Heart left ventricle (tissue), 13 donors: ENCODE results near the gene OSER1.

ENCODE experiments used
- CTCF ChIP-seq, 12 donors: fragments of 200-600 bp; sonication (generic) in 4 of 12; IDR thresholded peaks; one replicate each; pipeline versions ENCODE4 v1.5.0 to v1.8.0; 2018 to 2022; ENCODE audit warnings: antibody characterized with exemption in 12 of 12, mild to moderate bottlenecking in 5 of 12
- POLR2A ChIP-seq, 2 donors: fragments of 450-650 bp; IDR thresholded peaks; one replicate each; pipeline ENCODE4 v1.6.1; 2017; ENCODE audit warnings: antibody characterized with exemption in 2 of 2, mild to moderate bottlenecking in 2 of 2, moderate library complexity in 2 of 2
- donor health status: ischemic (EF 13 %, LVEDD 7.1; RV severe dilation, severe dysfunction).
- donor health status: DM: no; HTN: yes; CAD: no.
- donor health status: DM: no; HTN: no; CAD: no.
- donor health status: ischemic (EF 25% LVEDD 6.9; RV normal size, moderate dysfunction).
- donor health status: ischemic (EF 25% LVEDD 5.7; RV mildly dilated, moderate dysfunction).
- donor health status: ischemic (EF 35%, LVEDD 5.7; RV mildly dilated, moderate dysfunction).
- donor health status: nonischemic (EF 11% LVEDD 7.7; RV severe dilation, severe dysfunction).
- donor health status: DM: yes; HTN: yes; CAD: no.
- donor health status: PGD.
- donor health status: ischemic (EF 29% LVEDD 5.4; RV normal size, mild dysfunction).
- donor health status: nonischemic (EF 23%, LVEDD 6.1; RV moderate dilation, normal function).

GRCh38 chr20:44185574-44185973 lies 25.0 kb downstream of the OSER1 start:
- TF ChIP-seq CTCF (IDR thresholded peaks at IDR 0.05) (no peak), POLR2A (IDR thresholded peaks at IDR 0.05) (no peak)
